ENCODE measurements around the gene BMP3. TPM values are rescaled to one million over a fixed set of nuclear protein-coding genes. Genes with fewer than 3 reads are reported as not detected.

The BMP3 gene
- polyA plus RNA-seq, 1 donor: 7.6 TPM

DNA sequence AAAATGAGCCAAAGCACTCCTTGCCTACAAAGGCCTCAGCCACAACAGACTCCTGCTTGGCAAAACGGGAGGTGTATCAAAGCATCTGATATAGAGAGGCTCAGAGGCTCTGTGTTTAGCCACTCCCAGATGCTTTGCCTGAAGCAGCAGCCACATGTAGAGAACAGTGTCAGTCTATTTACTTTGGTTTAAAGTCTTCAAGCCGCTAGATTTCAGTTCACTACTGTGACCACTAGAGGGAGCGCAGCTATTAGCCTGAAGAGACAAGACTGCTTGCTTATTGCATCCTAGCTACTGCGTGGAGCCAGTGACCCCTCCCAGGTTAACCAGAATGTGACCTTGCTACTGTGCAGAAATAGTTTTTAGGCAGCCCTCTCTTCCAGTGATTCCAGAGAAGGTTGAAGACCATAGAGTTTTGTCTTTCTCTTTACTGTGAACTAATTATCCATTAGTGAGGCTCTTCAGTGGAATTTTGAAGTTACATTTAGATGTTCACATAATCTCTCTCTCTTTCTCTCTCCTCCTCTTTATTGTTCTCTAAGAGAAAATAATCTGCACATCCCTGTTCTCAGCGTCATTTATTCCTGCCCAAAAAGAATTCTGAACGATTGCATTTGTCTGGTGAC is 39.3 kb downstream of the BMP3 start:
- Histone ChIP-seq H3K27ac (ENCODE audit: low read length) (no peak overlapping the region), H3K4me3 (ENCODE audit: low read length) (no peak overlapping the region), H3K4me1 (ENCODE audit: control insufficient read depth, insufficient read depth, low read length) (no peaks in the 10 kb centered on the region), H3K36me3 (ENCODE audit: control insufficient read depth, insufficient read depth, low read length) (no peaks in the 10 kb centered on the region), H3K9me3 (ENCODE audit: control insufficient read depth, low read depth, low read length) (no peaks in the 10 kb centered on the region), H3K27me3 (ENCODE audit: control insufficient read depth, insufficient read depth, low read length) (no peaks in the 10 kb centered on the region)
- peak; percentile 77 to 83 for DNase-seq
- 17% methylated on average over 2 of the region's 6 CpGs for WGBS (ENCODE audit: insufficient coverage, low lambda C conversion rate)

DNA sequence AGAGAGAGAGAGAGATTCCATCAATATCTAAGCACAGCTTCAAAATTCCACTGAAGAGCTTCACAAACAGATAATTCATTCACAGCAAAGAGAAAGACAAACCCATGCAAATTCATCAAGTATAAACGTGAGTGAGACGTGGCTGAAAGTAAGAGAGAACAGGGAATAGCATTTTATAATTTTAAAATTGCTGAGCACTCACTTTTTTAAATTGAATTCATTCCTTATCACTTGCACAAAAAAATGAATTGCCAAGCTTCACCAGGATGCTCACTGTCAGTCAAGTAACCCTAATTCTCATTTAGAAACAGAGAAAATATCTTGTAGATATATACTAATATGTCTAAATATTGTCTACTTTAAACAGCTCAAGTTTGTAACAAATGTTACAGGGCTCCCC is 40.5 kb downstream of the BMP3 start:
- WGBS (ENCODE audit: insufficient coverage, low lambda C conversion rate): 53% methylated on average over 2 of the region's 2 CpGs
- no peaks in the 10 kb centered on the region for H3K4me1 ChIP-seq (ENCODE audit: control insufficient read depth, insufficient read depth, low read length)
- no peaks in the 10 kb centered on the region for H3K27me3 ChIP-seq (ENCODE audit: control insufficient read depth, insufficient read depth, low read length)
- no peak for DNase-seq
- H3K4me3 ChIP-seq (ENCODE audit: low read length): no peak overlapping the region
- H3K9me3 ChIP-seq (ENCODE audit: control insufficient read depth, low read depth, low read length): no peaks in the 10 kb centered on the region
- no peak overlapping the region for H3K27ac ChIP-seq (ENCODE audit: low read length)
- no peaks in the 10 kb centered on the region for H3K36me3 ChIP-seq (ENCODE audit: control insufficient read depth, insufficient read depth, low read length)

DNA sequence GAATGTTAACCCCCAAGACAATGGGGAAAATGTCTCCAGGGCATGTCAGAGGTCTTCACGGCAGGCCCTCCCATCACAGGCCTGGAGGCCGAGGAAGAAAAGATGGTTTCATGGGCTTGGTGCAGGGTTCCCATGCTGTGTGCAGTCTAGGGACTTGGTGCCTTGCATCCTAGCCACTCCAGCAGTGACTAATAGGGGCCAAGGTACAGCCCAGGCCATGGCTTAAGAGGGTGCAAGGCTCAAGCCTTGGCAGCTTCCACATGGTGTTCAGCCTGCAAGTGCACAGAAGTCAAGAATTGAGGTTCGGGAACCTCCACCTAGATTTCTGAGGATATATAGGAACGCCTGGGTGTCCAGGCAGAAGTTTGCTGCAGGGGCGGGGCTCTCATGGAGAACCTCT is 50.6 kb downstream of the BMP3 start:
- no peak for DNase-seq
- no peaks in the 10 kb centered on the region for H3K4me1 ChIP-seq (ENCODE audit: control insufficient read depth, insufficient read depth, low read length)
- no peak overlapping the region for H3K4me3 ChIP-seq (ENCODE audit: low read length)
- H3K9me3 ChIP-seq (ENCODE audit: control insufficient read depth, low read depth, low read length): no peaks in the 10 kb centered on the region
- no peaks in the 10 kb centered on the region for H3K27me3 ChIP-seq (ENCODE audit: control insufficient read depth, insufficient read depth, low read length)
- H3K36me3 ChIP-seq (ENCODE audit: control insufficient read depth, insufficient read depth, low read length): no peaks in the 10 kb centered on the region
- no CpG with 5 or more reads among the region's 5 CpGs for WGBS (ENCODE audit: insufficient coverage, low lambda C conversion rate)
- H3K27ac ChIP-seq (ENCODE audit: low read length): no peak overlapping the region

DNA sequence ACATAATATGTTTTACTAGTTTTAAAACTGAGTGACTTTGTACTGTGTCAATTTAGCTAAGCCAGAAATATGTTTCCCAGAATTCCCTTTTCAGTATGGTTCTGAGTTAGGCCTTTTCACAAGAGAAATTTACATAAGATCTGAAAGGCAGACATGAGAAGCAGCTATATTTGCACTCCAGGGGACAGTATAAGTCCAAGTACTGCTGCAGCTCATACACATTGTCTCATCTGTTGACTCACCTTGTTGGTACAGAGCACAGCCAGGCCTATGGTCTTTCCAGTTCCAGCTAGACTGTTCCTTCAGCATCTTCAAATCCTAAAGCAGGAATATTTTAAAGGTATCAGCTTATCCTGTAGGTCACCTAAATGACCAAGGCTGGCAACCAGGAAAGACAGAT is 53.5 kb downstream of the BMP3 start:
- Histone ChIP-seq H3K4me1 (ENCODE audit: control insufficient read depth, insufficient read depth, low read length) (no peaks in the 10 kb centered on the region), H3K9me3 (ENCODE audit: control insufficient read depth, low read depth, low read length) (no peaks in the 10 kb centered on the region), H3K27ac (ENCODE audit: low read length) (no peak overlapping the region), H3K36me3 (ENCODE audit: control insufficient read depth, insufficient read depth, low read length) (peaks cover 1% of the 10 kb centered on the region), H3K4me3 (ENCODE audit: low read length) (no peak overlapping the region), H3K27me3 (ENCODE audit: control insufficient read depth, insufficient read depth, low read length) (no peaks in the 10 kb centered on the region)
- DNase-seq: peak in 1 of 2 donors; percentile 31

DNA sequence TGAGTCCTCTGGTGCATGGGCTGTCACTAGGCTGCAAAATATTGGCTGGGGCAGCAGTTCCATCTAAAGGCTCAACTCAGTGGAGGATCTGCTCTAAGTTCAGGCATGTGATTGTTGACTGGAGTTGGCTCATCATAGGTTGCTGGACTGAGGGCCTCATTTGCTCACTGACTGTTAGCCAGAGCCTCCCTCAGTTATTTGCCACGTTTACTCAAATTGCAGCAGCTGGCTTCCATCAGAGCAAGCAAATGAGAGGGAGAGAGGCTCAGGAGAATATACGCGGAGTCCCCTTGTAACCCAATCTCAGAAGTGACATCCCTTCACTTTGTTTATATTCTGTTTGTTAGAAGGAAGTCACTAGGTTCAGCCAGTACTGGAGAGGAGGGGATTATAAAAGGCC is 54.1 kb downstream of the BMP3 start:
- Histone ChIP-seq H3K9me3 (ENCODE audit: control insufficient read depth, low read depth, low read length) (no peaks in the 10 kb centered on the region), H3K36me3 (ENCODE audit: control insufficient read depth, insufficient read depth, low read length) (peaks cover 3% of the 10 kb centered on the region), H3K27ac (ENCODE audit: low read length) (no peak overlapping the region), H3K4me3 (ENCODE audit: low read length) (no peak overlapping the region), H3K27me3 (ENCODE audit: control insufficient read depth, insufficient read depth, low read length) (no peaks in the 10 kb centered on the region), H3K4me1 (ENCODE audit: control insufficient read depth, insufficient read depth, low read length) (no peaks in the 10 kb centered on the region)
- no peak for DNase-seq
- WGBS (ENCODE audit: insufficient coverage, low lambda C conversion rate): no CpG with 5 or more reads among the region's 3 CpGs

DNA sequence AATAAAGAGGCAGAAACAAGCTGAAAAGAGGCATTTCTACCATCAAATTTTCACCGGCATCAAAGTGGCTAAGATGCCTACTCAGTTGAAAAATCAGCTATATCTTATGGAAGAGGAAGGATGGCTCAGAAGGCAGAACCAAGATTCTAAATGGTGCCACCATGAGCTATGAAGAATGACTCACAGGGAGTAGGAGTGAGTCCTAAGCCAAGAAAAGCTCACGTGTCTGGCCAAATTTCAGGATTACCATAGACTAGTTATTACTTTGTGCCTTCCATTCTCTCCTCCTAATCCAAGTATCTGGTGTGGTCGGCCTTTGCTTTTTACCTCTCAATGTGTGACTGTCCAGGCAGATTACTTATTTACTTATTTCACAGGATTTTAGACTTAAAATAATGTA is 54.8 kb downstream of the BMP3 start:
- no peak overlapping the region for H3K27ac ChIP-seq (ENCODE audit: low read length)
- no peaks in the 10 kb centered on the region for H3K9me3 ChIP-seq (ENCODE audit: control insufficient read depth, low read depth, low read length)
- peaks cover 5% of the 10 kb centered on the region for H3K36me3 ChIP-seq (ENCODE audit: control insufficient read depth, insufficient read depth, low read length)
- H3K4me1 ChIP-seq (ENCODE audit: control insufficient read depth, insufficient read depth, low read length): no peaks in the 10 kb centered on the region
- no CpG with 5 or more reads among the region's 3 CpGs for WGBS (ENCODE audit: insufficient coverage, low lambda C conversion rate)
- H3K27me3 ChIP-seq (ENCODE audit: control insufficient read depth, insufficient read depth, low read length): no peaks in the 10 kb centered on the region
- DNase-seq: no peak
- H3K4me3 ChIP-seq (ENCODE audit: low read length): no peak overlapping the region

DNA sequence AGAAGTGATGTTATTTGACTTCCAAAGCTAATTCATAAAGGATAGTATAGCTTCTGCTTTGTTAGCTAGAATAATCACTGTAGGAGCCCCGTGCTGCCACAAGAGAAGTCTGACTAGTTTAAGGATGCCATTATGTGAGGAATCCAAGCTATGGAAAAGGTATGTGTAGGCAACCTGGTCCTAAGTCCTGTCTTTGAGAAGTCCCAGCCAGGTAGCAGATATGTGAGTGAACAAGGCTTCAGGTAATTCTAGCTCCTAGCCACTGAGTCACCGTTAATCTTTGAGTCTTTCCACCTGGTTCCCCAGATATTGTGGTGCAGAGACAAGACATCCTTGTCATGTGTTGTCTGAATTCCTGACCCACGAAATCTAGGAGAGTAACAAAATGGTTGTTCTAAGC is 55.5 kb downstream of the BMP3 start:
- Histone ChIP-seq H3K4me1 (ENCODE audit: control insufficient read depth, insufficient read depth, low read length) (no peaks in the 10 kb centered on the region), H3K36me3 (ENCODE audit: control insufficient read depth, insufficient read depth, low read length) (peaks cover 5% of the 10 kb centered on the region), H3K27me3 (ENCODE audit: control insufficient read depth, insufficient read depth, low read length) (no peaks in the 10 kb centered on the region), H3K9me3 (ENCODE audit: control insufficient read depth, low read depth, low read length) (no peaks in the 10 kb centered on the region), H3K4me3 (ENCODE audit: low read length) (no peak overlapping the region), H3K27ac (ENCODE audit: low read length) (no peak overlapping the region)
- WGBS (ENCODE audit: insufficient coverage, low lambda C conversion rate): no CpG with 5 or more reads among the region's 3 CpGs
- no peak for DNase-seq

DNA sequence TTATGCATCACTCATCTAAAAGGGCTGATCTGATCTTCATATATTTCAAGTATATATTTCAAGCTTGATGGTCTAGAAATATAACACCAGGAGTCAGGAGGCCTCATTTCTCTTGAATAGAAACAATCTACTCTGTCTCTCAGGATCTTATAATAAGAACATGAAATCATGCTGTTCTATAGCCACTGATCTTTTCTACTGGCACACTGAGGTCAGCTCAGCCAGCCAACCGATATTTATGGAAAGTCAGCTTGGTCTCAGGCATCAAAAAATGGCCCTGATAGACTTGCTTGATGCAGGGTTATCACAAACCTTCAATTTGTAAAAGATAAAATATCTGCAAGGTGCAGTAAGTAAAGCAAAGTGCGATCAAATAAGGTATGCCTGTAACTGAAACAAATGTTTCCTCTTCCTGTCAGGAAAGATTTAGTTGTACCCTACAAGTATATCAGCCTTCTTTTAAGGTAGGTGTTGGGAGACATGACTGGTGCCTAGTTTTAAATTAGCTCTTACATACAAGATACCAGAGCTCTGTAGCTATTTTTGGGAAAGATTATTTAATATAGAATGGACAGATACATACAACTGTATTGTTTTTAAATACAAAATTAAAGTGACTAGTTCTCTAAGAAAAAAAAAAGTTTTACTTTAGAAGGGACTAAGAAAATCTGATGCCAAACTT is 63.4 kb downstream of the BMP3 start:
- Histone ChIP-seq H3K27ac (ENCODE audit: low read length) (no peak overlapping the region), H3K4me3 (ENCODE audit: low read length) (no peak overlapping the region), H3K36me3 (ENCODE audit: control insufficient read depth, insufficient read depth, low read length) (peaks cover 24% of the 10 kb centered on the region), H3K27me3 (ENCODE audit: control insufficient read depth, insufficient read depth, low read length) (no peaks in the 10 kb centered on the region), H3K9me3 (ENCODE audit: control insufficient read depth, low read depth, low read length) (no peaks in the 10 kb centered on the region), H3K4me1 (ENCODE audit: control insufficient read depth, insufficient read depth, low read length) (no peaks in the 10 kb centered on the region)
- no CpG with 5 or more reads among the region's 2 CpGs for WGBS (ENCODE audit: insufficient coverage, low lambda C conversion rate)
- DNase-seq: no peak

DNA sequence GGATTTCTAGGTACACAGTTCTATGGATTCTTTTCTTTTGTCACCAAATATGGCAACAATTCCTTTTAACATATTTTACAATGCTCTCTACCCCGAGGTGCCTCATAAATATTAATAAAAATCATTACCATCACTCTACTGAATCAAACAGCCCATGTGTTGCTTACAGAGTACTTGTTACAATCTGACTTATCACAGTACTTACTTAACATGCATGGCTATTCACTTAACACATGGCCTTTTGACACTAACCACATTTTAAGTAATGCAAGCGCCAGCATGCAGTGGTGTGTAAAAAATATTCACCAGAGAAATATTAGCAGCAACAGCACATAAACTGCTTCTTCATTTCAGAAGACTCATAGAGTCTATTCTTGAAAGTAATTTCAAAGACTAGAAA is 64.9 kb downstream of the BMP3 start:
- Histone ChIP-seq H3K36me3 (ENCODE audit: control insufficient read depth, insufficient read depth, low read length) (peaks cover 19% of the 10 kb centered on the region), H3K4me3 (ENCODE audit: low read length) (no peak overlapping the region), H3K27me3 (ENCODE audit: control insufficient read depth, insufficient read depth, low read length) (no peaks in the 10 kb centered on the region), H3K9me3 (ENCODE audit: control insufficient read depth, low read depth, low read length) (no peaks in the 10 kb centered on the region), H3K4me1 (ENCODE audit: control insufficient read depth, insufficient read depth, low read length) (no peaks in the 10 kb centered on the region), H3K27ac (ENCODE audit: low read length) (no peak overlapping the region)
- WGBS (ENCODE audit: insufficient coverage, low lambda C conversion rate): 89% methylated on average over 2 of the region's 2 CpGs
- no peak for DNase-seq

DNA sequence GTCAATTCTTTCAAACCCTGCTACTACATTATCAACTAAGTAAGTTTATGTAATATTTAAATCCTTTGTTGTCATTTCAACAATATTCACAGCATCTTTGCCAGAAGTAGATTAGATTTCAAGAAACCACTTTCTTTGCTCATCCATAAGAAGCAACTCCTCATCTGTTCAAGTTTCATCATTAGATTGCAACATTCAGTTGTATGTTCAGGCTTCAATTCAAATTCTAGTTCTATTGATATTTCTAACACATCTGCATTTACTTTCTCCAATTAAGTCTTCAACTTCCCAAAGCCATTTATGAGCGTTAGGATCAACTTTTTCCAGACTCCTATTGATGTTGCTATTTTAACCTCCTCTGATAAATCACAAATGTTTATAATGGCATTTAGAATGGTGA is 66.1 kb downstream of the BMP3 start:
- Histone ChIP-seq H3K9me3 (ENCODE audit: control insufficient read depth, low read depth, low read length) (no peaks in the 10 kb centered on the region), H3K4me1 (ENCODE audit: control insufficient read depth, insufficient read depth, low read length) (no peaks in the 10 kb centered on the region), H3K27me3 (ENCODE audit: control insufficient read depth, insufficient read depth, low read length) (no peaks in the 10 kb centered on the region), H3K36me3 (ENCODE audit: control insufficient read depth, insufficient read depth, low read length) (peaks cover 19% of the 10 kb centered on the region), H3K27ac (ENCODE audit: low read length) (no peak overlapping the region), H3K4me3 (ENCODE audit: low read length) (no peak overlapping the region)
- 100% methylated on average over 1 of the region's 1 CpG for WGBS (ENCODE audit: insufficient coverage, low lambda C conversion rate)
- DNase-seq: no peak

DNA sequence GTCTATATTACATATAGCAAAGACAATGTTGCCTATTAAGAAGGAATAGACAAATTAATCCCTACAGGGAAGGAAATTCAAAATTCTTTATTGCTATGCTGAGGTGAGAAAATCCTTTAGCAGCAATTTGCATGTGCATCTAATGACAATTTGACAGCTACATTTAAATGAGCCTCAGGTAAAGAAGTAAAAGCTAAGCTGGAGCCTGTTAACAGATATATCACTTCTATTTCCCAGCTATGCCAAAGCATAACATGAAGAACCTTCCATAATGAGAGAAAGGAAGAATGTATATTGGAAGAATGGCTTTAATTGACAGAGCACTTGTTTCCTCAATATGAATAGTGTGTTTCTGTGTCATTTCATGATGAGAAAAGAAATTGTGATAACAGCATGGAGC is 71.6 kb downstream of the BMP3 start:
- Histone ChIP-seq H3K4me1 (ENCODE audit: control insufficient read depth, insufficient read depth, low read length) (no peaks in the 10 kb centered on the region), H3K4me3 (ENCODE audit: low read length) (no peak overlapping the region), H3K9me3 (ENCODE audit: control insufficient read depth, low read depth, low read length) (no peaks in the 10 kb centered on the region), H3K36me3 (ENCODE audit: control insufficient read depth, insufficient read depth, low read length) (peaks cover 32% of the 10 kb centered on the region), H3K27me3 (ENCODE audit: control insufficient read depth, insufficient read depth, low read length) (no peaks in the 10 kb centered on the region), H3K27ac (ENCODE audit: low read length) (no peak overlapping the region)
- DNase-seq: no peak
